Measurements from ENCODE around the gene UNC50.

DNA sequence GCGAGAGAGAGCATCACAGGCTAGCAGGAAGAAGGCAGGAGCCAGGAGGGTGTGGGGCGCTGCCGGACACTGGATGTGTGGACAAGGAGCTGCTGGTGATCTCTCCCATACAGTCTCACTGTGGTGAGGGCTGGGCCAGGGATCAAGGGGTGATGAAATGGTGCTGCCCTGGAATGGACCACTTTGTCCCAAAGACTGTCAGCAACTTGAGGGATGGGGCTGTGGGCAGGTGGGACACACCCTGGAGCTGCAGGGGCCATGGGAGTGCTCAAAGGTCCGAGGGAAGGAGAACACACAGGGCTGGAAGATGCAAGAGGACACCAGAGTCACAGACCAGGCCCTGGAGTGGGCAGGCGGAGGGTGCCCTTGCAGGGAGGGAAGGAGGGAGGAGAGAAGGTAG lies 38.0 kb upstream of the UNC50 start:
- TF ChIP-seq POLR2A (IDR thresholded peaks at IDR 0.05): no peak
- TF ChIP-seq, protein P1, sequence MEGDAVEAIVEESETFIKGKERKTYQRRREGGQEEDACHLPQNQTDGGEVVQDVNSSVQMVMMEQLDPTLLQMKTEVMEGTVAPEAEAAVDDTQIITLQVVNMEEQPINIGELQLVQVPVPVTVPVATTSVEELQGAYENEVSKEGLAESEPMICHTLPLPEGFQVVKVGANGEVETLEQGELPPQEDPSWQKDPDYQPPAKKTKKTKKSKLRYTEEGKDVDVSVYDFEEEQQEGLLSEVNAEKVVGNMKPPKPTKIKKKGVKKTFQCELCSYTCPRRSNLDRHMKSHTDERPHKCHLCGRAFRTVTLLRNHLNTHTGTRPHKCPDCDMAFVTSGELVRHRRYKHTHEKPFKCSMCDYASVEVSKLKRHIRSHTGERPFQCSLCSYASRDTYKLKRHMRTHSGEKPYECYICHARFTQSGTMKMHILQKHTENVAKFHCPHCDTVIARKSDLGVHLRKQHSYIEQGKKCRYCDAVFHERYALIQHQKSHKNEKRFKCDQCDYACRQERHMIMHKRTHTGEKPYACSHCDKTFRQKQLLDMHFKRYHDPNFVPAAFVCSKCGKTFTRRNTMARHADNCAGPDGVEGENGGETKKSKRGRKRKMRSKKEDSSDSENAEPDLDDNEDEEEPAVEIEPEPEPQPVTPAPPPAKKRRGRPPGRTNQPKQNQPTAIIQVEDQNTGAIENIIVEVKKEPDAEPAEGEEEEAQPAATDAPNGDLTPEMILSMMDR (IDR thresholded peaks at IDR 0.05): no peak
